ENCODE data around the gene ME3.

- TF ChIP-seq CTCF (IDR thresholded peaks at IDR 0.05), result no peak
- no peak for TF ChIP-seq POLR2A (IDR thresholded peaks at IDR 0.05)
Observed at GRCh38 chr11:86565801-86566312, 106.6 kb downstream of the ME3 start.

All from lower leg skin (tissue), 3 donors.